Measurements from ENCODE around the gene WDR1. TPM values are rescaled to one million over a fixed set of nuclear protein-coding genes. Genes with fewer than 3 reads are reported as not detected.
"Not testable (repeated sequence)": the region's sequence is repeated elsewhere in the genome, so short reads cannot be mapped to it uniquely, and the experiment has no call there.

Gene WDR1
- total RNA-seq, 2 donors from 2014 or later, result 437 to 476 TPM

DNA sequence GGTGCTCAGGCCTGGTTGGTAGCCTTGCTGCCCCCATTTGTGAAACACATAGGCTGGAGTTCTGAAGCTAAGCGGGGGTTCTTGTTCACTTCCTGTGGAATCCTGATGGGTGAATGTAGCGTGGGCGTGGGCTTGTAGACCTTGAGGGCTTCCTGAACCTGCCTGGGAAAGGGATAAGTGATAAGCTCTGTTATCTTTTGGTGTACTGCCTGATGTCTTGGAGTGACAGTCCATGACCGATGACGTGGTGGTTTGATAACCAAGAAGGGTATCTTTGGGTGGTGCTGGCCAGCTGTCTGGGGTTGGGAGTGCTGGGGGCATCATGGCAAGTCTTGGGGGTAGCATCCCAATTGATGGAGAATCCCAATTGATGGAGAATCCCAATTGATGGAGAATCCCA is 17.5 kb upstream of the WDR1 start:
- no peaks in the 10 kb centered on the region for H3K9me3 ChIP-seq
- DNase-seq, result no peak
- TF ChIP-seq, protein P1, sequence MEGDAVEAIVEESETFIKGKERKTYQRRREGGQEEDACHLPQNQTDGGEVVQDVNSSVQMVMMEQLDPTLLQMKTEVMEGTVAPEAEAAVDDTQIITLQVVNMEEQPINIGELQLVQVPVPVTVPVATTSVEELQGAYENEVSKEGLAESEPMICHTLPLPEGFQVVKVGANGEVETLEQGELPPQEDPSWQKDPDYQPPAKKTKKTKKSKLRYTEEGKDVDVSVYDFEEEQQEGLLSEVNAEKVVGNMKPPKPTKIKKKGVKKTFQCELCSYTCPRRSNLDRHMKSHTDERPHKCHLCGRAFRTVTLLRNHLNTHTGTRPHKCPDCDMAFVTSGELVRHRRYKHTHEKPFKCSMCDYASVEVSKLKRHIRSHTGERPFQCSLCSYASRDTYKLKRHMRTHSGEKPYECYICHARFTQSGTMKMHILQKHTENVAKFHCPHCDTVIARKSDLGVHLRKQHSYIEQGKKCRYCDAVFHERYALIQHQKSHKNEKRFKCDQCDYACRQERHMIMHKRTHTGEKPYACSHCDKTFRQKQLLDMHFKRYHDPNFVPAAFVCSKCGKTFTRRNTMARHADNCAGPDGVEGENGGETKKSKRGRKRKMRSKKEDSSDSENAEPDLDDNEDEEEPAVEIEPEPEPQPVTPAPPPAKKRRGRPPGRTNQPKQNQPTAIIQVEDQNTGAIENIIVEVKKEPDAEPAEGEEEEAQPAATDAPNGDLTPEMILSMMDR (IDR thresholded peaks at IDR 0.05), result no peak
- no peak overlapping the region for H3K4me3 ChIP-seq
- no peaks in the 10 kb centered on the region for H3K4me1 ChIP-seq
- no peaks in the 10 kb centered on the region for H3K27me3 ChIP-seq
- H3K27ac ChIP-seq, result no peak overlapping the region
- no peak overlapping the region for H3K9ac ChIP-seq (ENCODE audit: low read depth in 2 of 2, low read length in 2 of 2)
- intact Hi-C loops (cut with DNase I), result no loop called here
- H3K36me3 ChIP-seq, result no peaks in the 10 kb centered on the region

DNA sequence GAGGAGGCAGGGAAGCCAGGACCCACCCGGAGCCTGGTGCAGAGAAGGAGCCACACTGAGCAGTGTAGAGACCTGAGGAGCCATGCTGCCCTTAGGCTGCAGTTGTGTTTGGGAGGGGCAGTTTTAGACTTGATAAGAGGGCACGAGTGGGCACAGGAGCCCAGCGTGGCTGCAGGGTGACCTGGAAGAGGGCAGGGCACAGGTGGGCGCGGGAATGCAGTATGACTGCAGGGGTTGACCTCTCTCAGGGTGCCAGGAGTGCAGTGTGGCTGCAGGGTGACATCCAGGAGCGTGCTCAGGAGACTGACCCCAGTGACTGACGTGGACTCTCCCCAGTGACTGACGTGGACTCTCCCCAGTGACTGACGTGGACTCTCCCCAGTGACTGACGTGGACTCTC is 14.6 kb upstream of the WDR1 start:
- TF ChIP-seq, protein P1 (IDR thresholded peaks at IDR 0.05), result no peak
- Histone ChIP-seq H3K36me3 (no peaks in the 10 kb centered on the region), H3K27me3 (no peaks in the 10 kb centered on the region), H3K27ac (no peak overlapping the region), H3K4me1 (no peaks in the 10 kb centered on the region), H3K9me3 (no peaks in the 10 kb centered on the region), H3K4me3 (no peak overlapping the region), H3K9ac (ENCODE audit: low read depth in 2 of 2, low read length in 2 of 2) (no peak overlapping the region)
- DNase-seq, result no peak
- intact Hi-C loops (cut with DNase I), result no loop called here

DNA sequence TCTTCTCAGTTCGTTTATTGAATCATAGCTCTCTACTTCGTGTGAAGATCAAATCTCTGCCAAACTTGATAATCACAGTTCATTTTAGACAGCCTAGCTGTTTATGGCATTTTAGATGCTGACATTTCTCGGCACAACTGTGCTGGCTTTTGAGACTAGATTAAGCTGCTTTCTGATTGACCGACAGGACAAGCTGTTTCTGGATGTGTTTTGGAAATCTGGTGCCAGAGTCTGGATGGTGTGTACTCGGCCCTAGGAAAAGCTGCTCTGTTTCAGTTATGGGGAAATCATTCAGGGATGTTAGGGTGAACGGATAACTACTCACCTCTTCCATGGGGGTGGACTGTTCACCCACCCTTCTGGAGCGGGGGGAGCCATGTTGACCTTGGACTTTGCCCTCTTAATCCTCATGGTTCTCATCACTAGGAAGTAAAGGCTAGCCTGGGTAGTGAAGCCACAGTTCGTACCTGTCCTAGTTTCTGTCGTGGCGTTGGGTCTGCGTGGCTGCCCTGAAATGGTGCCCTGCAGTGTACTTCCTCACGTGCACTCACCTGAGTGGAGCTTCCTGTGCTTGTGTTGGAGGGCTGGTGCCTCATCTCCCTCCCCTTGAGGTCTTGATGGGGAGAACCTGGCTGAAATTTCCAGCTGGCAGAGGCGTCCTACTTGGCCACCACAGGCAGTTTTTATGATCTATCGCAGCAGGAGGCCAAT is 13.7 kb upstream of the WDR1 start:
- H3K9ac ChIP-seq (ENCODE audit: low read depth in 2 of 2, low read length in 2 of 2), result no peak overlapping the region

DNA sequence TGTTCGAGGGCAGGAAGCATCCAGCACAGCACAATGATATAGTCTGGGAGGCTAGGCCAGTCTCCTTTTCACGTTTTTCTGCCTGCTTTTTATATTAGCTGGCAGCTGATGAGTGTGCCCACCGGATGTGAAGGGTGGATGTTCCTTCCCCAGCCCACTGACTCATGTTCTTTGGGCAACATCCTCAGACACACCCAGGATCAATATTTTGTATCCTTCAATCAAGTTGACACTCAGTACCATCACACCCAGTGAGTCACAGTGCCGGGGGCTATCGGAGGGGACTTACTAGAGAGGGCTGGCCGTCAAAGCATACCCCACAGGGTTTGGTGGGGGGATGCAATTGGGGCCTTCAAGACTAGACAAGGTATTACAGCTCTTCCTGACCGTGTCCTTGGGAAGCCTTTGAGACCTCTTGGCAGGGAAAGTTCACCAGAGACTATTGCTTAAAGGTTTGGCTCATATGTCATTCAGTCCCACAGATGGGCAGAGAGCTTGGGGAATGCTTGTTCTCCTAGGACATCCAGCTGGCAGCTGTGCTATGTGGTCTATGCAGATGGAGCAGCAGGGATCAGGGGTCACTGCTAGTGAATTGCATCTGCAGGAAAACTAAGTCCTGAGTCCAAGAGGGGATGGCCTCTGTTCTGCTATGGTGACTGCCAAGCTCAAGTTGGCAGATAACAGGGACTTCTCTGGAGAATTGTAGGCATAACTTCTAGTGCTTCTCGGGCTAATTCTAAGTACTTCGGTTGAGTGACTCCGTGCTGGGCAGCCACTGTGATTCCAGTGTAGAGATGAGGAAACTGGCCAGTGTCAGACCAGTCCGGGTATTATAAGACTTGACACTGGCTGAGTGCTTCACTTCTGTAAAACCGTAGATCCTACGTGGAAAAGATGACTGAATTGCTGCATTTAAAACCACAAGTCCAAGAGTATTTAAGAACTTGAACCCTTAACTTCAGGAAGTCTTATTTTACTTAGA is 12.9 kb upstream of the WDR1 start:
- H3K27ac ChIP-seq, result no peak overlapping the region
- no peak overlapping the region for H3K9ac ChIP-seq (ENCODE audit: low read depth in 2 of 2, low read length in 2 of 2)
- H3K4me3 ChIP-seq, result no peak overlapping the region
- H3K9me3 ChIP-seq, result no peaks in the 10 kb centered on the region
- DNase-seq, result no peak
- H3K36me3 ChIP-seq, result no peaks in the 10 kb centered on the region
- H3K4me1 ChIP-seq, result no peaks in the 10 kb centered on the region
- H3K27me3 ChIP-seq, result no peaks in the 10 kb centered on the region
- TF ChIP-seq, protein P1 (IDR thresholded peaks at IDR 0.05), result no peak
- intact Hi-C loops (cut with DNase I), result no loop called here

More for the DNA sequence above, 13.7 kb upstream of the WDR1 start:
- no peaks in the 10 kb centered on the region for H3K4me1 ChIP-seq
- intact Hi-C loops (cut with DNase I), result no loop called here
- H3K36me3 ChIP-seq, result no peaks in the 10 kb centered on the region
- no peak overlapping the region for H3K27ac ChIP-seq
- H3K4me3 ChIP-seq, result no peak overlapping the region
- H3K27me3 ChIP-seq, result no peaks in the 10 kb centered on the region
- no peak for DNase-seq
- TF ChIP-seq, protein P1 (IDR thresholded peaks at IDR 0.05), result no peak
- no peaks in the 10 kb centered on the region for H3K9me3 ChIP-seq

DNA sequence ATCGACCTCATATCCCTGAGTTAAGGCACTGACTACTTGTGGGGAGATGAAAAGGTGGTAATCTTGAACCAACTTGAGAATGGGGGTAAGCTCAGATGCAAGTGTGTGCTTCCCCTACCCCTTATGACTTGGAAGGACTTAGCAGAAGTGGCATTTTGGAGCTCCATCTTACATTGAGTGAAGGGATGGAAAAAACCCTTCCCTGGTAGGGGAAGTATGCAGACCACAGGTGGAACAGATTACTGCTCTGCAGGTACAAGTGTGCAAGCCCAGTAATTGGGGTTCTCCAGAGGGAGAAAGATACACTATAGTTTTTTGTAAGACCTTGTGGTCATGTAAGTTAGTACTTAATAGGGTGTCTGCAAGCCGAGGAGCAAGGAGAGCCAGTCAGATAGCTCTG is 12.2 kb upstream of the WDR1 start:
- intact Hi-C loops (cut with DNase I), result no loop called here
- Histone ChIP-seq H3K27me3 (no peaks in the 10 kb centered on the region), H3K9ac (ENCODE audit: low read depth in 2 of 2, low read length in 2 of 2) (no peak overlapping the region), H3K36me3 (no peaks in the 10 kb centered on the region), H3K4me3 (no peak overlapping the region), H3K4me1 (no peaks in the 10 kb centered on the region), H3K9me3 (no peaks in the 10 kb centered on the region), H3K27ac (no peak overlapping the region)
- DNase-seq, result no peak
- TF ChIP-seq, protein P1 (IDR thresholded peaks at IDR 0.05), result no peak

DNA sequence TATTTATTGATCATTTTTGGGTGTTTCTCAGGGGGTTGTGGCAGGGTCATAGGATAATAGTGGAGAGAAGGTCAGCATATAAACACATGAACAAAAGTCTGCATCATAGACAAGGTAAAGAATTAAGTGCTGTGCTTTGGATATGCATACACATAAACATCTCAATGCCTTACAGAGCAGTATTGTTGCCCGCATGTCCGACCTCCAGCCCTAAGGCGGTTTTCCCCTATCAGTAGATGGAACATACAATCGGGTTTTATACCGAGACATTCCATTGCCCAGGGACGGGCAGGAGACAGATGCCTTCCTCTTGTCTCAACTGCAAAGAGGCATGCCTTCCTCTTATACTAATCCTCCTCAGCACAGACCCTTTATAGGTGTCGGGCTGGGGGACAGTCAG is 10.9 kb upstream of the WDR1 start:
- H3K9me3 ChIP-seq; intact Hi-C loops (cut with DNase I); H3K36me3 ChIP-seq; H3K4me1 ChIP-seq; H3K27me3 ChIP-seq; H3K27ac ChIP-seq; H3K4me3 ChIP-seq; DNase-seq; H3K9ac ChIP-seq (ENCODE audit: low read depth in 2 of 2, low read length in 2 of 2): not testable (repeated sequence)

Measured in colonic mucosa (tissue), 4 donors.